Measurements from ENCODE around the gene TFF3.

Gene TFF3

GRCh38 chr21:42315296-42315891 is at the start of gene TFF3:
TSS of gene TFF3 (minus strand) at chr21:42315409. CDS start at chr21:42315374, 35 bp downstream.
- no peak for DNase-seq (ENCODE audit: low read depth)

GRCh38 chr21:42364304-42364865 is 49.2 kb upstream of the TFF3 start:
- H3K36me3 ChIP-seq (ENCODE audit: control insufficient read depth, insufficient read depth, low read length, severe bottlenecking), result no peaks in the 10 kb centered on the region
- H3K9ac ChIP-seq (ENCODE audit: low read length), result no peak overlapping the region
- peaks cover 43% of the 10 kb centered on the region for H3K27me3 ChIP-seq (replicated peaks; ENCODE audit: control insufficient read depth, insufficient read depth, low read length)
- no peak overlapping the region for H3K4me3 ChIP-seq (ENCODE audit: low read length)
- no peaks in the 10 kb centered on the region for H3K4me1 ChIP-seq (ENCODE audit: control insufficient read depth, insufficient read depth, low read length)
- DNase-seq (ENCODE audit: low read depth), result no peak
- H3K9me3 ChIP-seq (ENCODE audit: control insufficient read depth, low read length), result peaks cover 7% of the 10 kb centered on the region

More at GRCh38 chr21:42315296-42315891, at the start of gene TFF3:
- Histone ChIP-seq H3K27me3 (replicated peaks; ENCODE audit: control insufficient read depth, insufficient read depth, low read length) (peaks cover 50% of the 10 kb centered on the region), H3K9ac (ENCODE audit: low read length) (no peak within 1 kb of the TSS), H3K9me3 (ENCODE audit: control insufficient read depth, low read length) (no peaks in the 10 kb centered on the region), H3K36me3 (ENCODE audit: control insufficient read depth, insufficient read depth, low read length, severe bottlenecking) (no peaks in the 10 kb centered on the region), H3K4me3 (ENCODE audit: low read length) (no peak within 1 kb of the TSS), H3K4me1 (ENCODE audit: control insufficient read depth, insufficient read depth, low read length) (no peaks in the 10 kb centered on the region)

- Histone ChIP-seq H3K27me3 (replicated peaks; ENCODE audit: control insufficient read depth, insufficient read depth, low read length) (peaks cover 38% of the 10 kb centered on the region), H3K9me3 (ENCODE audit: control insufficient read depth, low read length) (peaks cover 7% of the 10 kb centered on the region), H3K4me1 (ENCODE audit: control insufficient read depth, insufficient read depth, low read length) (no peaks in the 10 kb centered on the region), H3K36me3 (ENCODE audit: control insufficient read depth, insufficient read depth, low read length, severe bottlenecking) (no peaks in the 10 kb centered on the region), H3K9ac (ENCODE audit: low read length) (no peak overlapping the region), H3K4me3 (ENCODE audit: low read length) (no peak overlapping the region)
- no peak for DNase-seq (ENCODE audit: low read depth)
Observed at GRCh38 chr21:42363312-42363711, 48.1 kb upstream of the TFF3 start.

- no peak for DNase-seq (ENCODE audit: low read depth)
Observed at GRCh38 chr21:42362700-42363099, 47.5 kb upstream of the TFF3 start.

GRCh38 chr21:42362198-42362597 is 47.0 kb upstream of the TFF3 start:
- DNase-seq (ENCODE audit: low read depth), result no peak
- Histone ChIP-seq H3K36me3 (ENCODE audit: control insufficient read depth, insufficient read depth, low read length, severe bottlenecking) (no peaks in the 10 kb centered on the region), H3K4me3 (ENCODE audit: low read length) (no peak overlapping the region), H3K27me3 (replicated peaks; ENCODE audit: control insufficient read depth, insufficient read depth, low read length) (peaks cover 37% of the 10 kb centered on the region), H3K9me3 (ENCODE audit: control insufficient read depth, low read length) (peaks cover 9% of the 10 kb centered on the region), H3K9ac (ENCODE audit: low read length) (no peak overlapping the region), H3K4me1 (ENCODE audit: control insufficient read depth, insufficient read depth, low read length) (no peaks in the 10 kb centered on the region)

More at GRCh38 chr21:42362700-42363099, 47.5 kb upstream of the TFF3 start:
- H3K4me3 ChIP-seq (ENCODE audit: low read length), result no peak overlapping the region
- peaks cover 36% of the 10 kb centered on the region for H3K27me3 ChIP-seq (replicated peaks; ENCODE audit: control insufficient read depth, insufficient read depth, low read length)
- no peaks in the 10 kb centered on the region for H3K4me1 ChIP-seq (ENCODE audit: control insufficient read depth, insufficient read depth, low read length)
- H3K36me3 ChIP-seq (ENCODE audit: control insufficient read depth, insufficient read depth, low read length, severe bottlenecking), result no peaks in the 10 kb centered on the region
- H3K9ac ChIP-seq (ENCODE audit: low read length), result no peak overlapping the region
- peaks cover 7% of the 10 kb centered on the region for H3K9me3 ChIP-seq (ENCODE audit: control insufficient read depth, low read length)

GRCh38 chr21:42361286-42361685 is 46.1 kb upstream of the TFF3 start:
- Histone ChIP-seq H3K9me3 (ENCODE audit: control insufficient read depth, low read length) (peaks cover 18% of the 10 kb centered on the region), H3K36me3 (ENCODE audit: control insufficient read depth, insufficient read depth, low read length, severe bottlenecking) (no peaks in the 10 kb centered on the region), H3K27me3 (replicated peaks; ENCODE audit: control insufficient read depth, insufficient read depth, low read length) (peaks cover 40% of the 10 kb centered on the region), H3K9ac (ENCODE audit: low read length) (no peak overlapping the region), H3K4me3 (ENCODE audit: low read length) (no peak overlapping the region), H3K4me1 (ENCODE audit: control insufficient read depth, insufficient read depth, low read length) (no peaks in the 10 kb centered on the region)
- DNase-seq (ENCODE audit: low read depth), result no peak

- no peaks in the 10 kb centered on the region for H3K36me3 ChIP-seq (ENCODE audit: control insufficient read depth, insufficient read depth, low read length, severe bottlenecking)
- no peaks in the 10 kb centered on the region for H3K4me1 ChIP-seq (ENCODE audit: control insufficient read depth, insufficient read depth, low read length)
- no peak overlapping the region for H3K9ac ChIP-seq (ENCODE audit: low read length)
- H3K27me3 ChIP-seq (replicated peaks; ENCODE audit: control insufficient read depth, insufficient read depth, low read length), result peaks cover 42% of the 10 kb centered on the region
- no peak overlapping the region for H3K4me3 ChIP-seq (ENCODE audit: low read length)
- DNase-seq (ENCODE audit: low read depth), result no peak
- peaks cover 28% of the 10 kb centered on the region for H3K9me3 ChIP-seq (ENCODE audit: control insufficient read depth, low read length)
Observed at GRCh38 chr21:42360317-42360716, 45.1 kb upstream of the TFF3 start.

GRCh38 chr21:42358937-42359336 is 43.7 kb upstream of the TFF3 start:
- peaks cover 41% of the 10 kb centered on the region for H3K9me3 ChIP-seq (ENCODE audit: control insufficient read depth, low read length)
- H3K9ac ChIP-seq (ENCODE audit: low read length), result no peak overlapping the region
- no peaks in the 10 kb centered on the region for H3K4me1 ChIP-seq (ENCODE audit: control insufficient read depth, insufficient read depth, low read length)
- H3K36me3 ChIP-seq (ENCODE audit: control insufficient read depth, insufficient read depth, low read length, severe bottlenecking), result no peaks in the 10 kb centered on the region
- H3K27me3 ChIP-seq (replicated peaks; ENCODE audit: control insufficient read depth, insufficient read depth, low read length), result peaks cover 36% of the 10 kb centered on the region
- no peak overlapping the region for H3K4me3 ChIP-seq (ENCODE audit: low read length)
- no peak for DNase-seq (ENCODE audit: low read depth)

- Histone ChIP-seq H3K4me1 (ENCODE audit: control insufficient read depth, insufficient read depth, low read length) (no peaks in the 10 kb centered on the region), H3K9ac (ENCODE audit: low read length) (no peak overlapping the region), H3K9me3 (ENCODE audit: control insufficient read depth, low read length) (peaks cover 42% of the 10 kb centered on the region), H3K4me3 (ENCODE audit: low read length) (no peak overlapping the region), H3K27me3 (replicated peaks; ENCODE audit: control insufficient read depth, insufficient read depth, low read length) (peaks cover 39% of the 10 kb centered on the region), H3K36me3 (ENCODE audit: control insufficient read depth, insufficient read depth, low read length, severe bottlenecking) (no peaks in the 10 kb centered on the region)
- DNase-seq (ENCODE audit: low read depth), result no peak
Observed at GRCh38 chr21:42358261-42358660, 43.1 kb upstream of the TFF3 start.

- Histone ChIP-seq H3K9me3 (ENCODE audit: control insufficient read depth, low read length) (peaks cover 42% of the 10 kb centered on the region), H3K9ac (ENCODE audit: low read length) (no peak overlapping the region), H3K27me3 (replicated peaks; ENCODE audit: control insufficient read depth, insufficient read depth, low read length) (peaks cover 38% of the 10 kb centered on the region), H3K36me3 (ENCODE audit: control insufficient read depth, insufficient read depth, low read length, severe bottlenecking) (no peaks in the 10 kb centered on the region), H3K4me3 (ENCODE audit: low read length) (no peak overlapping the region), H3K4me1 (ENCODE audit: control insufficient read depth, insufficient read depth, low read length) (no peaks in the 10 kb centered on the region)
- DNase-seq (ENCODE audit: low read depth), result no peak
Observed at GRCh38 chr21:42357307-42357706, 42.1 kb upstream of the TFF3 start.

- no peak overlapping the region for H3K9ac ChIP-seq (ENCODE audit: low read length)
- H3K9me3 ChIP-seq (ENCODE audit: control insufficient read depth, low read length), result peaks cover 42% of the 10 kb centered on the region
- H3K27me3 ChIP-seq (replicated peaks; ENCODE audit: control insufficient read depth, insufficient read depth, low read length), result peaks cover 32% of the 10 kb centered on the region
- no peaks in the 10 kb centered on the region for H3K4me1 ChIP-seq (ENCODE audit: control insufficient read depth, insufficient read depth, low read length)
- no peak overlapping the region for H3K4me3 ChIP-seq (ENCODE audit: low read length)
- no peaks in the 10 kb centered on the region for H3K36me3 ChIP-seq (ENCODE audit: control insufficient read depth, insufficient read depth, low read length, severe bottlenecking)
- DNase-seq (ENCODE audit: low read depth), result no peak
Observed at GRCh38 chr21:42356650-42357049, 41.4 kb upstream of the TFF3 start.

- H3K9ac ChIP-seq (ENCODE audit: low read length), result no peak overlapping the region
- H3K27me3 ChIP-seq (replicated peaks; ENCODE audit: control insufficient read depth, insufficient read depth, low read length), result peaks cover 28% of the 10 kb centered on the region
- H3K36me3 ChIP-seq (ENCODE audit: control insufficient read depth, insufficient read depth, low read length, severe bottlenecking), result no peaks in the 10 kb centered on the region
- H3K4me1 ChIP-seq (ENCODE audit: control insufficient read depth, insufficient read depth, low read length), result no peaks in the 10 kb centered on the region
- no peak overlapping the region for H3K4me3 ChIP-seq (ENCODE audit: low read length)
- DNase-seq (ENCODE audit: low read depth), result no peak
- peaks cover 42% of the 10 kb centered on the region for H3K9me3 ChIP-seq (ENCODE audit: control insufficient read depth, low read length)
Observed at GRCh38 chr21:42356046-42356445, 40.8 kb upstream of the TFF3 start.
